Putamen (tissue), 1 donor: ENCODE results near the gene PTPN14.
"Not testable (repeated sequence)": the region's sequence is repeated elsewhere in the genome, so short reads cannot be mapped to it uniquely, and the experiment has no call there.

Experiments
- DNase-seq: peaks from one replicate; pipeline ENCODE4 v3.0.0-alpha.2; 2016; ENCODE audit warnings: low spot score

The PTPN14 gene

GRCh38 chr1:214541206-214541605 lies 10.2 kb downstream of the PTPN14 start:
- no peak for DNase-seq

DNA sequence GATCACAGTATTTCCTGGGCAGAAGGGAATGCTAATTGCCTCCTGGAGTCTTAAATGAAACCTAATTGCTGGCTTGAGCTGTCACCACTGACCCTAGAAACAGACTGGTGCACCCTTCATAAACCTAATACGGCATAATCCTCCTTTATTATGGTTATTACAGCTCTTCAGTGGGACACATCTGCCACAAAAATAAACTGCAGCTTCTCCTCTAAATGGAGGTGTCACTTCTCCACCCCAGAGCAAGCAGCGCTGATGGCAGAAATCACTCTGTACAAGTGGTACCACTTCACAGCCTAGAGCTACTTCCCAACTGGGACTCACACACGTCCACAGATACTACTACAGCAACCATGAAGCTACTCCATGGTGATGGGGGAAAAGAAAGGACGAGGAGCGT lies 11.1 kb downstream of the PTPN14 start:
- no peak for DNase-seq

GRCh38 chr1:214538496-214538895 lies 12.9 kb downstream of the PTPN14 start:
- DNase-seq = no peak

DNA sequence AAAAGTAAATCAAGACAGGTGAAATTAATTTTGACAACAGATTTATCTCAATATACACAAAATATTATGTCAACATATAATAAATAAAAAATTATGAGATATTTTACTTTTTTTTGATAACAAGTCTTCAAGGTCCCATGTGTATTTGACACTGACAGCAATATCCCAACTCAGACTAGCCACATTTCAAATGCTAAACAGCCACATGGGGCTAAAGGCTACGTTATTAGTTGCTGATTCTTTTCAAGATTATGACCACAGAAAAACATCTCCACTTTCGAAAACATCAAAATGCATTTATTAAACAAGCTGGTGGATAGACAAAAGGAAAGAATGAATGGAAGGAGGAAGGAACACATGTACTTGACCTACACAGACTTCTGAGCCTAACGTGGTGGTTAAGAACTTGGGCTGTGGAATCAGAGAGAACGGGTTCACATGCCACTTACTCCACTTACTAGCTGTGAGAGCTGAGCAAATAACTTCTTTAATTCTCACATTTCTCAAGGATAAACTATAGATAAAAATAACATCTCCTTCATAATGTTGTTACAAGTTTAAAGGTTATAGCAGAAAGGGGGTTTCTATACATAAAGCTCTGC lies 13.4 kb downstream of the PTPN14 start:
- no peak for DNase-seq

DNA sequence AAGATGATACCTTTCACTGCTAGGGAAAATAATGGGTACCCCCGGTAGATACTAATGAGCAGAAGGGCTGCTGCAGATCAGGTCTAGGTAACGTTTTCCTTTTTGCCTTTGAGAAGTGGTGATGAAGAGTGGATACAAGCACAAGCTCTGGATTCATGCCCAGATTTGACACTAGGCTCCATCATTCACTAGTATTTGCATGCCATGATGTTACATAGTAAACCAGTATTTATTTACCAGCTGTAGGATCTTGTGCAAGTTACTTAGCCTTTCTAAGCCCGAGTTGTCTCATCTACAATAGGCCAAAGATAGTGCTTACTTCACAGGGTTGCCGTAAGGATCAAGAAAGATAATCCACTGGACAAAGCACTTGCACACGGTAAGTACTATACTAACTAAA lies 14.2 kb downstream of the PTPN14 start:
- DNase-seq = no peak

DNA sequence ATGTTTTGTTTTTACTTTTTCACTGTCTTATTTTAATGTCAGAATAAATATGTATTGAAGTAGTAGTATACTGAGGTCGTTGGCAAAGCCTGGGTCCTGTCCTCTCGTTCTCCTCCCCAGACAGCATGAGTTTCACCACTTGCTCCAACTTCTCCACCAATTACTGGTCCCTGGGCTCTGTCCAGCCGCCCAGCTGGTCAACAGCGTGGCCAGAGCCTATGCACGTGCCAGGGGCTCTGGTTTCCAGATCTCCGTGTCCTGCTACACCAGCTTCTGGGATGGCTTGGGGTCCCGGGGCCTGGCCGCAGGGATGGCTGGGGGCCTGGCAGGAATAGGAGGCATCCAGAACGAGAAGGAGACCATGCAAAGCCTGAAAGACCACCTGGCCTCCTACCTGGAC lies 19.3 kb downstream of the PTPN14 start:
- DNase-seq = no peak

DNA sequence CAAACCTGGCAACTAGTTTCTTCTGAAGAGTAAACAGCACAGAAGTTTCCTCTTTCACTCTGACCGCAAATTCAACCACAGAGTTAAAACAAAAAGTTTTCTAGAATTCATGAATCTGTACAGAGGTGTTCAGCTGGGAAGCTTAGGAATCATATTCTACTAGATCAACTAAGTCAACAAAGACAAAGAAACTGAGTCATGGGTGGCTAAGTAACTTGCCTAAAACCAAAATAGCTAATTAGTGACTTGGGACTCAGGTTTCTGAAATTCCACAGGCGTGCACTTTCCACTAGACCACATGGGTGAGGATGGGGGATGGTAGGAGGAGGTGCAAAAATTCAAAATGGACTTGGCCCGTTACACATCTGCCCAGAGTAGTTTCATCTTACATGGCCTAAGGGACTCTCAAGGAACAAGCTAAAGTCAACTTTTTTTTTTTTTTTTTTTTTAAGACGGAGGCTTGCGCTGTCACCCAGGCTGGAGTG lies 25.8 kb downstream of the PTPN14 start:
- DNase-seq = no peak

GRCh38 chr1:214524824-214525223 lies 26.6 kb downstream of the PTPN14 start:
- no peak for DNase-seq

GRCh38 chr1:214523124-214523824 lies 28.1 kb downstream of the PTPN14 start:
- no peak for DNase-seq

DNA sequence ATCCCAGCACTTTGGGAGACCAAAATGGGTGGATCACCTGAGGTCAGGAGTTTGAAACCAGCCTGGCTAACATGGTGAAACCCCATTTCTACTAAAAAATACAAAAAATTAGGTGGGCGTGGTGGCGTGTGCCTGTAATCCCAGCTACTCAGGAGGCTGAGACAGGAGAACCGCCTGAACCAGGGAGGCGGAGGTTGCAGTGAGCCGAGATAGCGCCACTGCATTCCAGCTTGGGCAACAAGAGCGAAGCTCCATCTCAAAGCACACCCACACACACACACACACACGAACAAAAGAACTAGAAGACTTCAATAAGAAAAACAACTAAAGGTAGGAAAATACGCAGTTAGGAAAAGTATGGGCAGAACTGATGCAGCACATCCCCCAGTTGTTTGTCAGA lies 29.9 kb downstream of the PTPN14 start:
- not testable (repeated sequence) for DNase-seq

DNA sequence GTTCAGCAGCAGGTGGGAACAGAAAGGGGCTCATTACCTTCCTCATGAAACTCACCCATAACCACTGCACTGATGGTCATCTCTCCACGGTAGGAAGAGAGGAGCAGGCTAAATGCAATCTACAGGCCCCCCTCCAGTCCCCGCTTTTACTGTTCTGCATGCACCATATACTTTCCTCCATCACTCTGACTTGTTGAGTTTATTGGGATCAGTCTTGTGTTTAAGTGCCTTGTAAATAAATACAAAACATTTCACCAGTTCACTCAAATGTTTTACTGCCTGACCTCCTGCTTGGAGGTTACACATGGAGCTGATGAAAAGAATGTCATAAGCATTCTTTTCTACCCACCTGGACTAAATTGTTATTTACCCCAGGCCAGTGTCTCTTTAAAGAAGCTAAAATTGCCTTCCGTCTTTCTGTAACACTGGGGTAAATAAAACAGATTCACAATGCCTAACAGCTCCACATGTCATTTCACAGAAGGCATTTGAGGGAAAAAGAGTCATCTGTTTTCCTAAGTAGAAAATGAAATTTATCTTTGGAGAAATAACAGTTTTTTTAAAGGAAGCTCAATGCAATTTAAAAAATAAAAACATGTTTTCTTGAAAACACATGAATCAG lies 30.7 kb downstream of the PTPN14 start:
- DNase-seq = no peak

DNA sequence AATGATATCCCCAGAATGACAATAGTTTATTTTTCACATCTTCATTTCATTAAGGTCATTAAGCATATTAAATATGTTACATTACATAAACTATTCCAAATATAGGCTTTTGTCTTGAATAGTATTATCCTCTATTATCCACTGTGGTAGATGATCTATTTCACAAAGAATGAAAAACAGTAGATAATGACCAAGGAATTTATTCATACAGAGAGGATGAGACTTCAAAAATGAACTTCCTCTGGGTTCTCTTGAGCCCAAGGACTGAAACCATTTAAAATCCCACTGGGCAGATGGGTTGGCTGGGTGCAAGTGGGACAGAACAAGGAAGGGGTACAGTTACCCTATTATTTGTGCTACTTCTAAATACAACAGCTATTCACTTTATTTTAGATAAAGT lies 33.0 kb downstream of the PTPN14 start:
- DNase-seq = no peak

DNA sequence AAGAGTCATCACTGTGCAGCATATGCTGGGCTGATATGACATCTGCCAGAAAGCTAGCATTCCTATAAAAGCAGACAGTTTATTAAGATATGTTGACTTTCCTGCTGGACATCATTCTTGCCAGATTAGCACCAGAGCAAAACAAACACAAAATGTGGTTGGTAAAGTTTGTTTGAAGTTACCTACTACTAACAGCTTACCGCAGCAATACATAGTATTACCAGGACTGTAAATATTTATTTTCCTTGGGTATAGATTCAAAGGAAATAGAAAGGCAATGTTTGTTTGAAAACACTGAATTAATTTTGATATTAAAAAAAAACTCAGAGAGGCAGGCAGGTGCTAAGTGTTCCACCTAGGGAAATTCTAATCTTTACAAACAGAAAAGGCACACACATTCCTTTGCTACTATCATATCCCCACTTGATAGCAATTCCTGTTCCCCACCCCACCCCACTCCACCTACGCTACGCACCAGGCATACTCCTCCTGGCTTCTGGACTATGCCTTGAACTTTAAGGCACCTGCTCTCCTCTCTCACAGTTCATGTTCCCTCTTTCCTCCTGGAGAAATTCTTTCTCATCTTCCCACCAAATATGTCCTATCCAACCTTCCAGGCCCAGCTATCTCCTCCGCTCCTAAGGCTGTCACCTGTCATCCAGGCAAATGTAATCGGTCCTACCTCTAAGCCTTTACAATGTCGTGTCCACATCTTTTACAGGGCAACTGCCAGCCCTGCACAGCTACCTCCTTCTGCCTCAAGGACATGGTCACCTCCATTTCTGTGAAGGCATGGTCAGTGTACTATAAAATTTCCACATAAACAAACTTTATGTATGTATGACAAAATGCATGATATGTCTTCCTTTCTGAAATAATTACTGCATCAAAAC lies 34.7 kb downstream of the PTPN14 start:
- DNase-seq = no peak

DNA sequence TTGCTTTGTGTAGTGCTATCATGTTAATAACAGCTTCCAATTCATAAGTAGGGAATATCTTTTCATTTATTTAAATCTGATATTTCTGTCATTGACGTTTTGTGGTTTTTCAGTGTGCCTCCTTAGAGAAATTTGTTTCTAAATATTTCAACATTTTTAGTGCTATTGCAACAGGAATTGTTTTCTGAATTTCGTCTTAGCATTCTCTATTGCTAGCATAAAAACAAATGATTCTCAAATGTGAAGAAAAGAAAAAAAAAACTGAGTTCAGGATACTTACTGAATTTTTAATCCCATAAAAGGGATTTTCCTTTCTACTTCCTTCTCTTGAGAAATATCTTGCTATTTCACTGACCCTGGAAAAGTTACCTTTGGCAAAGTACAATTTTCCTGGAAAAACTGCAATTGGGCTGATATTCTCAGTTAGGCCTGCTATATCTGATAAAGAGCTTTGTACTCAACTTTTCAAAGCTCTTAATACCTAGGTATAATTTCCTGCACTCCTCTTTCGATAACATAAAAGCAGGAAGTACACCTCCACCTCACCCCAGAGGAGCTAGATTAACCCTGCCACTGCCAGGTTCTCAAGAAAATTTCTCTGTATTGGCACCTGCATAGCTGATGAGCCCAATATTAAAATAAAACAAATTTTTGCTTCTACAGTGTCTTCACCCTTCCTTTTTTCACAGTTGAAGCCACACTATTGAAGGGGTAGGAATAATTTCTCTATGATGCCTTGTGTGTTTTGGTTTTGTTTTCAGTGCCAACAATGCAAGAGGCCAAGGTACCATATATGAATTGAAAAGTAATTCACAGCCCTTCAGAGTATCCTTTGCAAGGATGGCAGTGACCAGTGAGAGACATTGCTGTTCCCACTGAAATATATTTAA lies 35.6 kb downstream of the PTPN14 start:
- DNase-seq = no peak

DNA sequence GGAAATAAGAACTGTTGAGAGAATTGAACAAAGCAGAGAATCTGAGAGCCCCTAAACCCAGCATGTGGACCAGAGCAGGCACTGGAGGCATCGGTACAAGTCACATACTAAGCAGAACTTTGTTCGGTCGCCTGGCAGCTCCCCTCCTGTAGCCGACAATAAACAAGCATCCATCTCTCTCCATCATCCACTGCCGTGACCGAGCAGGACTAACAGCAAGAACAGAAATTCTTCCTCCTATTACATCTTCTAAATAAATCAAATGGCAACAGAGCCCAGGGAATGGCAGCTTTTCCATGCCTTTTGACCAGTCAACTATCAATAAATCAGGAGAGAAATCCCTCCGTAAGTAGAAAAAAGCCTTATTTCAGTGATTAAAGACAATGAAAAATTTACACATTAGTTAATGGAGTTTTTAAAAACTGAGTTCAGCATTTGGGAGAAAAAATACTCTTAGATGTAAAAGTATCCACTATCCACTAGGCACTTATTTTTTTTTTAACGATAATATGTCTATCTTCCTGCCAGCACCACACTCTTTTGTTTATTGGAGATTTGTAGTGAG lies 36.5 kb downstream of the PTPN14 start:
- DNase-seq = no peak

DNA sequence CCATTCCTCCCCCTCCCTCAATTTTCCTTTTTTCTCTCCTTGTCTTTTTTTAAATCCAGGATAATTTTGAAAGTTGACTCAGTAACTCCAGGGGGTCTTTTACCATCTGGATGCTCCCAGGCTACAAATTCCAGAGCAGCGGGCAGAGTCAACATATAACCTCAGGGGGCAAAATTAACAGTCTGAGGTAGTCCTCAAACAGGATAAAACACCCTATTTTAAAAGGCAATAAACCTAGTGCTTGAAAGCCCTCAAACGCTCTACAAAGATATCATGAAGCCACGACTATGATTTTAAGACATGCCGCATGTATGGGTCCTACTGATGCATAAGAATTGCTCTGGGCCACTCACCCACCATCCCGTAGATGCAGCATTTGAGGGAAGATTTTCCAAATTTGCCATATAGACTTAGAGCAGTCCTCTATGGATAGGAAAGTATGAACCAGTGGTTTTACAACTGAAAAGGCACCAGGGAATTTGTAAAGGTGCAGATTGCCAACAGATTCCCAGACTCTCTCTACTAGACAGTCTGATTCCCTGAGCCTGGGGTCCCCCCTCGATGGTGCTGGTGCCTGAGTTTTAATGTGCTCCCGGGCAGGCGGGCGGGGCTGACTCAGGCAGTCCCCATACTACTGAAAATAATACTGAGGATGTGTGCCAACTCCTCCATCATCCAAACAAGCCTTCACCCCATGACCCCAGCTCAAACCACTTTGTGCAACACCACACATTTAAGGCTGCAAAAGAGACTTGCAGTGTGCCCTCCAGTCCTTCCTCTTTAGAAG lies 37.2 kb downstream of the PTPN14 start:
- DNase-seq = no peak

DNA sequence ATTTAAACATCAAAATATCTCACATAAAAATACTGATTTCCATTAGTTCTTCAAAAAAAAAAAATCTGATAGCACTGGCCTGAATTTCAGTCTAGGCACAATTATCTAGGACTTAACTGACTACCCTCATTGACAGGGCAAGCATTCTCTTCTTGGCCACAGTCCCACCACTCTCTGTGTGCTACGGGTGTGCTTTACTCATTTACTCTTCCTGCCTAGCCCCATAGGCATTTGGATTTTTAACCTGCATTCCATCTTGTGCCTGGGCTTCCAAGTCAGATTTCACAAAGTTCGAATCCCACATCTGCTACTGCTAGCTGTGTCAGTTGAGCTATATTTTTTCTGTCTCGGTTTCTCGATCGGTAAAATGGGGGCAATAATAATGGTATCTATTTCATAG lies 38.0 kb downstream of the PTPN14 start:
- DNase-seq = no peak

- DNase-seq = no peak
Measured at GRCh38 chr1:214511639-214511998, 39.8 kb downstream of the PTPN14 start.

GRCh38 chr1:214510914-214511638 lies 40.3 kb downstream of the PTPN14 start:
- DNase-seq = no peak

GRCh38 chr1:214510477-214510876 lies 40.9 kb downstream of the PTPN14 start:
- no peak for DNase-seq
